ENCODE results near the gene RAB40C.

RAB40C gene

DNA sequence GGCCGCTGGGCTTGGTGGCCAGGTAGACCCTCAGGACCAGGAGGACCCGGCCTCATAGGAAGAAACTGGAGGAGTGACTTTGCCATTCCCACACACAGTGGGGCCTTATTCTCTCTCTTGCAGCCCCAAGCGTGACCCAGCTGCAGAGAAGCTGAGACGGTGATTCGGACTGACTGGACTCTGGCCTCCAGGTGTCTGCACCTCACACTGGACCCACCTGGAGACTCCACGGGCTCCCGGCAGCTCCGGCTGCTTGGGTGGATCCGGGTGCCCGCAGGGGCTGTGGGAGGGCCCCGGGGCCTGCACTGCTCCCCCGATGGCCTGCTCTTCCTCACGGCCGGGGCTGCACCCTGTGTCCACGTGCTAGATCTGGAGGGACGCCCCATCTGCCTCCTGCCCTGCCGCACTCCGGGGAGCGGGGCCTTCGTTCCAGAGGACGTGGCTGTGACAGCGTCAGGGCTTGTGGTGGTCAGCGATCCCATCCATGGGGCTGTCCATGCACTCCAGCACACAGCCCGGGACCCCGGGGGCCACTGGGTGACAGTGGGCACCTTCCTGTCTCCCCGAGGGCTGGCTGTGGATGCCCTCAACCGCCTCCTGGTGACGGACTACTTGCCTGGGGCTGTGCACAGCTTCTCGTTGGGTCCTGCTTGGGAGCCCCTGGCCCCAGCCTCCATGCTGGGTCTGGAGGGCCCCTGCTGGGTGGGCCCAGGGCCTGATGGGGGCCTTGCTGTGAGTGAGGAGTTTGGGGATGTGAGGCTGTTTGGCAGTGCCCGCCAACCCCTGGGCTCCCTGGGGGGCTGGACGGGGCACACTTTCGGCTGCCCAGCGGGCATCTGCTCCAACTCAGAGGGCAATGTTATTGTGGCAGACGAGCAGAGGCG is 22.3 kb upstream of the RAB40C start:
- TF ChIP-seq ZC3H10 (CRISPR knock-in tag; IDR thresholded peaks at IDR 0.05) (no peak), PPARA (CRISPR knock-in tag; IDR thresholded peaks at IDR 0.05; ENCODE audit: borderline replicate concordance) (no peak), ISL1 (CRISPR knock-in tag; IDR thresholded peaks at IDR 0.05) (no peak), ESRRG (CRISPR knock-in tag; IDR thresholded peaks at IDR 0.05) (no peak), ZFP3 (CRISPR knock-in tag; IDR thresholded peaks at IDR 0.05) (no peak), ZNF8 (CRISPR knock-in tag; IDR thresholded peaks at IDR 0.05) (no peak), BACH2 (CRISPR knock-in tag; IDR thresholded peaks at IDR 0.05; ENCODE audit: borderline replicate concordance) (no peak)
- TF ChIP-seq, protein P1, sequence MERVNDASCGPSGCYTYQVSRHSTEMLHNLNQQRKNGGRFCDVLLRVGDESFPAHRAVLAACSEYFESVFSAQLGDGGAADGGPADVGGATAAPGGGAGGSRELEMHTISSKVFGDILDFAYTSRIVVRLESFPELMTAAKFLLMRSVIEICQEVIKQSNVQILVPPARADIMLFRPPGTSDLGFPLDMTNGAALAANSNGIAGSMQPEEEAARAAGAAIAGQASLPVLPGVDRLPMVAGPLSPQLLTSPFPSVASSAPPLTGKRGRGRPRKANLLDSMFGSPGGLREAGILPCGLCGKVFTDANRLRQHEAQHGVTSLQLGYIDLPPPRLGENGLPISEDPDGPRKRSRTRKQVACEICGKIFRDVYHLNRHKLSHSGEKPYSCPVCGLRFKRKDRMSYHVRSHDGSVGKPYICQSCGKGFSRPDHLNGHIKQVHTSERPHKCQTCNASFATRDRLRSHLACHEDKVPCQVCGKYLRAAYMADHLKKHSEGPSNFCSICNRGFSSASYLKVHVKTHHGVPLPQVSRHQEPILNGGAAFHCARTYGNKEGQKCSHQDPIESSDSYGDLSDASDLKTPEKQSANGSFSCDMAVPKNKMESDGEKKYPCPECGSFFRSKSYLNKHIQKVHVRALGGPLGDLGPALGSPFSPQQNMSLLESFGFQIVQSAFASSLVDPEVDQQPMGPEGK (CRISPR knock-in tag; IDR thresholded peaks at IDR 0.05; ENCODE audit: borderline replicate concordance) = no peak
- TF ChIP-seq, protein P2, sequence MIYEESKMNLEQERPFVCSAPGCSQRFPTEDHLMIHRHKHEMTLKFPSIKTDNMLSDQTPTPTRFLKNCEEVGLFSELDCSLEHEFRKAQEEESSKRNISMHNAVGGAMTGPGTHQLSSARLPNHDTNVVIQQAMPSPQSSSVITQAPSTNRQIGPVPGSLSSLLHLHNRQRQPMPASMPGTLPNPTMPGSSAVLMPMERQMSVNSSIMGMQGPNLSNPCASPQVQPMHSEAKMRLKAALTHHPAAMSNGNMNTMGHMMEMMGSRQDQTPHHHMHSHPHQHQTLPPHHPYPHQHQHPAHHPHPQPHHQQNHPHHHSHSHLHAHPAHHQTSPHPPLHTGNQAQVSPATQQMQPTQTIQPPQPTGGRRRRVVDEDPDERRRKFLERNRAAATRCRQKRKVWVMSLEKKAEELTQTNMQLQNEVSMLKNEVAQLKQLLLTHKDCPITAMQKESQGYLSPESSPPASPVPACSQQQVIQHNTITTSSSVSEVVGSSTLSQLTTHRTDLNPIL (CRISPR knock-in tag; IDR thresholded peaks at IDR 0.05; ENCODE audit: low read depth) = no peak
- TF ChIP-seq, protein P3, sequence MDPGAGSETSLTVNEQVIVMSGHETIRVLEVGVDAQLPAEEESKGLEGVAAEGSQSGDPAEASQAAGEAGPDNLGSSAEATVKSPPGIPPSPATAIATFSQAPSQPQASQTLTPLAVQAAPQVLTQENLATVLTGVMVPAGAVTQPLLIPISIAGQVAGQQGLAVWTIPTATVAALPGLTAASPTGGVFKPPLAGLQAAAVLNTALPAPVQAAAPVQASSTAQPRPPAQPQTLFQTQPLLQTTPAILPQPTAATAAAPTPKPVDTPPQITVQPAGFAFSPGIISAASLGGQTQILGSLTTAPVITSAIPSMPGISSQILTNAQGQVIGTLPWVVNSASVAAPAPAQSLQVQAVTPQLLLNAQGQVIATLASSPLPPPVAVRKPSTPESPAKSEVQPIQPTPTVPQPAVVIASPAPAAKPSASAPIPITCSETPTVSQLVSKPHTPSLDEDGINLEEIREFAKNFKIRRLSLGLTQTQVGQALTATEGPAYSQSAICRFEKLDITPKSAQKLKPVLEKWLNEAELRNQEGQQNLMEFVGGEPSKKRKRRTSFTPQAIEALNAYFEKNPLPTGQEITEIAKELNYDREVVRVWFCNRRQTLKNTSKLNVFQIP (CRISPR knock-in tag; IDR thresholded peaks at IDR 0.05; ENCODE audit: borderline replicate concordance, low read depth) = no peak
- ATAC-seq = no peak

DNA sequence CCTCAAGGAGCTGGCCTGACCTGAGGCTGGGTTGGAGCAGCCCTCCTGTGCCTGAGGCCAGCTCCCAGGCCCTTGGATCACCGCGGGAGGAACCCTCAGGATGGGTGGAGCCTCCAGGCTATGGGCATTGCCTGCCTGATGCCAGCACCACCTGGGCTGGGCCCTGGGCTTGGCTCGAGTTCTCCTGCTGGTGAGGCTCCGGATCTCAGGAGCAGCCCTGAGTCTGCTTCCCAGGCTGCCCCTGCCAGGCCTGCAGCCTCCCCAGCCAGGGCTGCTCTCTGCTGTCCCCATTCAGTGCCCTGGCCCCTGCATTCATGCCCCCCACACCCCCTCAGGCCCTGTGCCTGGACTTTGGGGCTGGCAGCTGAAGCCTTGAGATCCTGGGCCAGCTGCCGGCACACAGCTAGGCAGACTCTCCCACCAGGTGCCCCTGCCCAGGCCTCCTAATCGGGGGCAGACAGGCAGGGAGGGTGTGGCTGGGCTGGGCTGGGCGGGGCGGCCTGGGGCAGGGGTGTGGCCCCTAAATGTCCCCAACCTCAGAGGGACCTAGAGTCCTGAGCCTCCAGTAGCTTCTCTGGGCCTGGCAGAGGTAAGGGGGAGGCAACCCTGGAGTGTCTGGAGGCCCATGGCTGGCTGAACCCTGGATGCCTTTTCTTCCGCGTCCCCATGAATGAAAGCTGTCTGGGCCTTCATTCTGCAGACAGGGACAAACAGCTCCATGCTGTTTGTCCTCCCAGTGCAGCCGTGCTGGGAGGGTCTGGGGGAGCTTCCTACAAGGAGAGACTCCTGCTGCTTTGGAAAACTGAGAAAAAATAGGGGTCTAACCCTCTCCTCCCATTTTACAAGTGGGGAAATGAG is 21.2 kb upstream of the RAB40C start:
- TF ChIP-seq SNAI2 (CRISPR knock-in tag; IDR thresholded peaks at IDR 0.05) (no peak), ZFP30 (CRISPR knock-in tag; IDR thresholded peaks at IDR 0.05) (no peak), RARB (CRISPR knock-in tag; IDR thresholded peaks at IDR 0.05) (no peak), PPARA (CRISPR knock-in tag; IDR thresholded peaks at IDR 0.05; ENCODE audit: borderline replicate concordance) (no peak), ARNTL (CRISPR knock-in tag; IDR thresholded peaks at IDR 0.05; ENCODE audit: borderline replicate concordance, low read depth) (no peak), ZNF565 (CRISPR knock-in tag; conservative IDR thresholded peaks at IDR 0.05; ENCODE audit: low read depth) (no peak), CSDC2 (CRISPR knock-in tag; IDR thresholded peaks at IDR 0.05) (no peak), ESRRG (CRISPR knock-in tag; IDR thresholded peaks at IDR 0.05) (no peak), OSR1 (CRISPR knock-in tag; IDR thresholded peaks at IDR 0.05) (no peak), GLIS3 (CRISPR knock-in tag; IDR thresholded peaks at IDR 0.05) (no peak), ISL1 (CRISPR knock-in tag; IDR thresholded peaks at IDR 0.05) (no peak), ZNF8 (CRISPR knock-in tag; IDR thresholded peaks at IDR 0.05) (no peak), BACH2 (CRISPR knock-in tag; IDR thresholded peaks at IDR 0.05; ENCODE audit: borderline replicate concordance) (no peak)
- TF ChIP-seq, protein P3 (CRISPR knock-in tag; IDR thresholded peaks at IDR 0.05; ENCODE audit: borderline replicate concordance, low read depth) = no peak
- TF ChIP-seq, protein P2 (CRISPR knock-in tag; IDR thresholded peaks at IDR 0.05; ENCODE audit: low read depth) = no peak
- TF ChIP-seq, protein P1 (CRISPR knock-in tag; IDR thresholded peaks at IDR 0.05; ENCODE audit: borderline replicate concordance) = no peak
- TF ChIP-seq, protein P4, sequence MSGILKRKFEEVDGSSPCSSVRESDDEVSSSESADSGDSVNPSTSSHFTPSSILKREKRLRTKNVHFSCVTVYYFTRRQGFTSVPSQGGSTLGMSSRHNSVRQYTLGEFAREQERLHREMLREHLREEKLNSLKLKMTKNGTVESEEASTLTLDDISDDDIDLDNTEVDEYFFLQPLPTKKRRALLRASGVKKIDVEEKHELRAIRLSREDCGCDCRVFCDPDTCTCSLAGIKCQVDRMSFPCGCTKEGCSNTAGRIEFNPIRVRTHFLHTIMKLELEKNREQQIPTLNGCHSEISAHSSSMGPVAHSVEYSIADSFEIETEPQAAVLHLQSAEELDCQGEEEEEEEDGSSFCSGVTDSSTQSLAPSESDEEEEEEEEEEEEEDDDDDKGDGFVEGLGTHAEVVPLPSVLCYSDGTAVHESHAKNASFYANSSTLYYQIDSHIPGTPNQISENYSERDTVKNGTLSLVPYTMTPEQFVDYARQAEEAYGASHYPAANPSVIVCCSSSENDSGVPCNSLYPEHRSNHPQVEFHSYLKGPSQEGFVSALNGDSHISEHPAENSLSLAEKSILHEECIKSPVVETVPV (CRISPR knock-in tag; IDR thresholded peaks at IDR 0.05) = no peak
- TF ChIP-seq, protein P5, sequence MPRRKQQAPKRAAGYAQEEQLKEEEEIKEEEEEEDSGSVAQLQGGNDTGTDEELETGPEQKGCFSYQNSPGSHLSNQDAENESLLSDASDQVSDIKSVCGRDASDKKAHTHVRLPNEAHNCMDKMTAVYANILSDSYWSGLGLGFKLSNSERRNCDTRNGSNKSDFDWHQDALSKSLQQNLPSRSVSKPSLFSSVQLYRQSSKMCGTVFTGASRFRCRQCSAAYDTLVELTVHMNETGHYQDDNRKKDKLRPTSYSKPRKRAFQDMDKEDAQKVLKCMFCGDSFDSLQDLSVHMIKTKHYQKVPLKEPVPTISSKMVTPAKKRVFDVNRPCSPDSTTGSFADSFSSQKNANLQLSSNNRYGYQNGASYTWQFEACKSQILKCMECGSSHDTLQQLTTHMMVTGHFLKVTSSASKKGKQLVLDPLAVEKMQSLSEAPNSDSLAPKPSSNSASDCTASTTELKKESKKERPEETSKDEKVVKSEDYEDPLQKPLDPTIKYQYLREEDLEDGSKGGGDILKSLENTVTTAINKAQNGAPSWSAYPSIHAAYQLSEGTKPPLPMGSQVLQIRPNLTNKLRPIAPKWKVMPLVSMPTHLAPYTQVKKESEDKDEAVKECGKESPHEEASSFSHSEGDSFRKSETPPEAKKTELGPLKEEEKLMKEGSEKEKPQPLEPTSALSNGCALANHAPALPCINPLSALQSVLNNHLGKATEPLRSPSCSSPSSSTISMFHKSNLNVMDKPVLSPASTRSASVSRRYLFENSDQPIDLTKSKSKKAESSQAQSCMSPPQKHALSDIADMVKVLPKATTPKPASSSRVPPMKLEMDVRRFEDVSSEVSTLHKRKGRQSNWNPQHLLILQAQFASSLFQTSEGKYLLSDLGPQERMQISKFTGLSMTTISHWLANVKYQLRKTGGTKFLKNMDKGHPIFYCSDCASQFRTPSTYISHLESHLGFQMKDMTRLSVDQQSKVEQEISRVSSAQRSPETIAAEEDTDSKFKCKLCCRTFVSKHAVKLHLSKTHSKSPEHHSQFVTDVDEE (CRISPR knock-in tag; IDR thresholded peaks at IDR 0.05) = no peak
- ATAC-seq = no peak
